Common myeloid progenitor, CD34-positive (primary cell): Measurements from ENCODE around the gene ZNF579.
"Not testable (repeated sequence)": the region's sequence is repeated elsewhere in the genome, so short reads cannot be mapped to it uniquely, and the experiment has no call there.

Experiments used
- CTCF ChIA-PET: fragments of 350-600 bp; sonication (Branson Sonifier 250); formaldehyde crosslinking; loops from one replicate; lab custom pipeline; 2021; ENCODE audit warnings: antibody characterized with exemption; lab: Charles Lee
- POLR2A ChIA-PET: fragments of 350-600 bp; sonication (Branson Sonifier 250); formaldehyde crosslinking; loops from one replicate; lab custom pipeline; 2021; ENCODE audit warnings: antibody characterized with exemption; lab: Charles Lee
- DNase-seq, 3 donors: peaks; one replicate each; pipeline versions ENCODE4 v3.0.0 to v3.0.0-alpha.2; 2013
- H3K27ac ChIP-seq, 2 experiments: 1 replicate in 1 of 2; 2 replicates in 1 of 2; pipeline ENCODE4 v1.7.0; 2013; ENCODE audit warnings: inconsistent platforms in 2 of 2, low read length in 2 of 2, mild to moderate bottlenecking in 2 of 2, low read depth in 1 of 2, moderate library complexity in 1 of 2; ENCODE audit not compliant: severe bottlenecking in 2 of 2, insufficient read depth in 1 of 2, poor library complexity in 1 of 2
- H3K27me3 ChIP-seq, 5 experiments: replicated peaks in 2 of 5; 1 replicate in 3 of 5; 2 replicates in 2 of 5; pipeline versions ENCODE4 v1.6.1 to v1.7.0; 2013; ENCODE audit warnings: low read length in 4 of 5, mild to moderate bottlenecking in 2 of 5, moderate library complexity in 2 of 5, inconsistent platforms in 1 of 5; ENCODE audit not compliant: insufficient read depth in 5 of 5, control insufficient read depth in 4 of 5
- H3K36me3 ChIP-seq, 4 experiments: 1 replicate in 2 of 4; 2 replicates in 2 of 4; pipeline versions ENCODE4 v1.6.1 to v1.7.0; 2013; ENCODE audit warnings: low read length in 3 of 4, control low read depth in 1 of 4, mild to moderate bottlenecking in 1 of 4; ENCODE audit not compliant: control insufficient read depth in 4 of 4, insufficient read depth in 4 of 4
- H3K4me1 ChIP-seq, 4 experiments: 1 replicate in 3 of 4; 2 replicates in 1 of 4; pipeline versions ENCODE4 v1.6.1 to v1.7.1; 2013; ENCODE audit warnings: low read length in 3 of 4, mild to moderate bottlenecking in 3 of 4, control low read depth in 1 of 4, inconsistent platforms in 1 of 4, moderate library complexity in 1 of 4; ENCODE audit not compliant: control insufficient read depth in 4 of 4, insufficient read depth in 4 of 4; ENCODE audit errors: control extremely low read depth in 1 of 4
- H3K4me3 ChIP-seq, 7 experiments: 1 replicate in 4 of 7; 2 replicates in 3 of 7; pipeline versions ENCODE4 v1.5.1 to v1.7.0; 2013; ENCODE audit warnings: mild to moderate bottlenecking in 7 of 7, low read length in 6 of 7, moderate library complexity in 6 of 7, inconsistent platforms in 2 of 7, low read depth in 2 of 7, control low read depth in 1 of 7; ENCODE audit not compliant: insufficient read depth in 4 of 7, control insufficient read depth in 1 of 7; ENCODE audit errors: extremely low read depth in 1 of 7
- H3K9me3 ChIP-seq, 5 experiments: 1 replicate in 4 of 5; 2 replicates in 1 of 5; pipeline versions ENCODE4 v1.6.1 to v1.7.1; 2013; ENCODE audit warnings: low read length in 4 of 5, mild to moderate bottlenecking in 2 of 5, inconsistent platforms in 1 of 5, low read depth in 1 of 5, moderate library complexity in 1 of 5; ENCODE audit not compliant: control insufficient read depth in 4 of 5, insufficient read depth in 2 of 5; ENCODE audit errors: control extremely low read depth in 1 of 5
- WGBS: methylation state at CpG from one replicate; pipeline ENCODE4 v1.1.5; 2013; ENCODE audit not compliant: insufficient coverage; 5-methylcytosine and 5-hydroxymethylcytosine counted together

ZNF579 gene

DNA sequence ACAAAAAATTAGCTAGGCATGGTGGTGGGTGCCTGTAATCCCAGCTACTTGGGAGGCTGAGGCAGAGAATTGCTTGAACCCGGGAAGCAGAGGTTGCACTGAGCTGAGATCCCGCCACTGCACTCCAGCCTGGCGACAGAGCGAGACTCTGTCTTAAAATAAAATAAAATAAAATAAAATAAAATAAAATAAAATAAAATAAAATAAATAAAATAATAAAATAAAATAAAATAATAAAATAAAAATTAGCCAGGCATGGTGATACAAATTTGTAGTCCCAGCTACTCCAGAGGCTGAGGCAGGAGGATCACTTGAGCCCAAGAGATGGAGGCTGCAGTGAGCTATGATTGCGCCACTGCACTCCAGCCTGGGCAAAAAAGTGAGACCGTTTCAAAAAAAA lies 6.7 kb downstream of the ZNF579 start:
- DNase-seq, H3K4me3 ChIP-seq, H3K27me3 ChIP-seq, POLR2A ChIA-PET, H3K9me3 ChIP-seq, H3K27ac ChIP-seq, H3K4me1 ChIP-seq: not testable (repeated sequence)
- WGBS = no CpG with 5 or more reads among the region's 6 CpGs
- H3K36me3 ChIP-seq = peaks cover 0 to 17% (median 9%) of the 10 kb centered on the region in 4 experiments
- CTCF ChIA-PET = interaction anchor here (0.7 kb wide), 1 partner anchor 114 kb away, joined by 3 read pairs; no protein-coding TSS in a partner anchor

- H3K4me3 ChIP-seq, H3K27me3 ChIP-seq, H3K27ac ChIP-seq, POLR2A ChIA-PET, H3K36me3 ChIP-seq, H3K9me3 ChIP-seq, DNase-seq, H3K4me1 ChIP-seq: not testable (repeated sequence)
- 100% methylated on average over 1 of the region's 5 CpGs for WGBS
- CTCF ChIA-PET = interaction anchor here (0.6 kb wide), 1 partner anchor 391 kb away, joined by 3 read pairs; no protein-coding TSS in a partner anchor
Measured at GRCh38 chr19:55569477-55569876, 11.2 kb downstream of the ZNF579 start.

GRCh38 chr19:55567708-55568328 lies 12.8 kb downstream of the ZNF579 start:
- ChIA-PET POLR2A (no interaction called here), CTCF (no interaction called here)
- Histone ChIP-seq H3K4me3 (no peak overlapping the region), H3K36me3 (no peaks in the 10 kb centered on the region), H3K27me3 (no peaks in the 10 kb centered on the region), H3K4me1 (no peaks in the 10 kb centered on the region), H3K9me3 (no peaks in the 10 kb centered on the region), H3K27ac (no peak overlapping the region)
- no peak for DNase-seq

- CTCF ChIA-PET = interaction anchor here (1.0 kb wide), 1 partner anchor 8 kb away, joined by 3 read pairs; no protein-coding TSS in a partner anchor
- Histone ChIP-seq H3K27ac (no peak overlapping the region), H3K4me3 (no peak overlapping the region), H3K36me3 (no peaks in the 10 kb centered on the region), H3K27me3 (no peaks in the 10 kb centered on the region), H3K9me3 (no peaks in the 10 kb centered on the region), H3K4me1 (no peaks in the 10 kb centered on the region)
- POLR2A ChIA-PET = no interaction called here
- DNase-seq = no peak
- 72% methylated on average over 7 of the region's 9 CpGs for WGBS
Measured at GRCh38 chr19:55566823-55567222, 13.8 kb downstream of the ZNF579 start.

DNA sequence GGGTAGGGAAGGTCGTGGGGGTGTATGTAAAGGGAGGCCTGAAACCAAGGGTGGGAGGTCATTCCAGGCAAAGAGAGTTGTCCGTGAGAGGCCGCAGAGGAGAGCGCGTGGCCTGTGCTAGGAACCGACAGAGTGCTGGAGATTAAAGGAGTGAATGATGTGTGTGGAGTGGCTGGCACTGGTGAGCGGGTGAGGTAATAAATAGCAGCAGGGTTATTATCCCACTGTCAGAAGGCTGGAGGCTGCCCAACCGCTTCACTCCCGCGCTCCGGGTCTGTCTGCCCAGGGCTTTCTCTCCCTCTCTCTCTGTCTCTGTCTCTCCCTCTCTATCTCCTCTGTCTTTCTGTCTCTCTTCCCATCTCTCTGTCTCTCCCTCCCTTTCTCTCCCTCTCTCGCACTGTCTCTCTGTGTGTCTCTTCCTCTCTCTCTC lies 17.4 kb downstream of the ZNF579 start:
- WGBS = 86% methylated on average over 11 of the region's 12 CpGs
- Histone ChIP-seq H3K27ac (no peak overlapping the region), H3K4me3 (no peak overlapping the region), H3K9me3 (no peaks in the 10 kb centered on the region), H3K4me1 (no peaks in the 10 kb centered on the region), H3K36me3 (no peaks in the 10 kb centered on the region), H3K27me3 (peaks cover 0 to 2% (median 0%) of the 10 kb centered on the region in 5 experiments)
- POLR2A ChIA-PET = no interaction called here
- DNase-seq = no peak
- CTCF ChIA-PET = no interaction called here

- Histone ChIP-seq H3K36me3 (no peaks in the 10 kb centered on the region), H3K27me3 (peaks cover 0 to 2% (median 0%) of the 10 kb centered on the region in 5 experiments), H3K9me3 (no peaks in the 10 kb centered on the region), H3K27ac (no peak overlapping the region), H3K4me3 (no peak overlapping the region), H3K4me1 (no peaks in the 10 kb centered on the region)
- POLR2A ChIA-PET = no interaction called here
- DNase-seq = no peak
- CTCF ChIA-PET = no interaction called here
- 84% methylated on average over 5 of the region's 9 CpGs for WGBS
Measured at GRCh38 chr19:55559684-55560083, 21.0 kb downstream of the ZNF579 start.

DNA sequence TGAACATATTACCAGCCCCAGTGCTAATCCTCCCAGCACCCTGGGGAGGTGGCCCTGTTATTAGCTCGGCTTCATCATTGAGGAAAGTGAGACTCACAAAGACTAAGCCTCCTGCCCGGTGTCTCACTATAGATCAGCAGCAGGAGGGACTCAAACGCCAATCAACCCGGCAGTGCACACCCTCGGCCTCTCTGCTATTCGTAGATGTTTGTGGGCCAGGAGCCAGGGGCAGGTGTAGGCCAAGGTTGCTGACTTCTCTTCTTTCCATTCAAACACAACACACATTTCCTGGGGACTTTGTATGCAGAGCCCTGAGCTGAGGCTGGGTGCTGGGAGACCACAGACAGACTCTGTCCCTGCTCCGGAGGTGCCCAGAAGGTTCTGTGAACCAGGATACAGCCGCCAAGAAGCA lies 25.9 kb downstream of the ZNF579 start:
- Histone ChIP-seq H3K36me3 (no peaks in the 10 kb centered on the region), H3K27ac (no peak overlapping the region), H3K4me1 (no peaks in the 10 kb centered on the region), H3K9me3 (no peaks in the 10 kb centered on the region), H3K27me3 (no peaks in the 10 kb centered on the region), H3K4me3 (no peak overlapping the region)
- CTCF ChIA-PET = no interaction called here
- WGBS = 97% methylated on average over 7 of the region's 8 CpGs
- POLR2A ChIA-PET = no interaction called here
- DNase-seq = no peak
